HT-29 (cell line): Measurements from ENCODE around the gene GDPD2. TPM values are rescaled to one million over a fixed set of nuclear protein-coding genes. Genes with fewer than 3 reads are reported as not detected.

Experiments
- DNase-seq: peaks from one replicate; pipeline ENCODE4 v3.0.0-alpha.2; 2015; ENCODE audit warnings: low spot score
- small RNA-seq: library from RNA; depleted of rRNA; stranded (forward); fragments of <200 nt; gene quantifications from one replicate; pipeline ENCODE3, GENCODE V24; 2014
- total RNA-seq: library from RNA; depleted of rRNA; stranded (reverse); fragments of >200 nt; shearing (Covaris generic); gene quantifications from 2 replicates; pipeline ENCODE4 v1.2.3, GENCODE V29; 2014; rRNA removed

Gene GDPD2
- total RNA-seq, 1 experiment from 2014 or later, result not detected

- DNase-seq, result no peak
Measured at GRCh38 chrX:70470850-70471289, 47.8 kb downstream of the GDPD2 start.

DNA sequence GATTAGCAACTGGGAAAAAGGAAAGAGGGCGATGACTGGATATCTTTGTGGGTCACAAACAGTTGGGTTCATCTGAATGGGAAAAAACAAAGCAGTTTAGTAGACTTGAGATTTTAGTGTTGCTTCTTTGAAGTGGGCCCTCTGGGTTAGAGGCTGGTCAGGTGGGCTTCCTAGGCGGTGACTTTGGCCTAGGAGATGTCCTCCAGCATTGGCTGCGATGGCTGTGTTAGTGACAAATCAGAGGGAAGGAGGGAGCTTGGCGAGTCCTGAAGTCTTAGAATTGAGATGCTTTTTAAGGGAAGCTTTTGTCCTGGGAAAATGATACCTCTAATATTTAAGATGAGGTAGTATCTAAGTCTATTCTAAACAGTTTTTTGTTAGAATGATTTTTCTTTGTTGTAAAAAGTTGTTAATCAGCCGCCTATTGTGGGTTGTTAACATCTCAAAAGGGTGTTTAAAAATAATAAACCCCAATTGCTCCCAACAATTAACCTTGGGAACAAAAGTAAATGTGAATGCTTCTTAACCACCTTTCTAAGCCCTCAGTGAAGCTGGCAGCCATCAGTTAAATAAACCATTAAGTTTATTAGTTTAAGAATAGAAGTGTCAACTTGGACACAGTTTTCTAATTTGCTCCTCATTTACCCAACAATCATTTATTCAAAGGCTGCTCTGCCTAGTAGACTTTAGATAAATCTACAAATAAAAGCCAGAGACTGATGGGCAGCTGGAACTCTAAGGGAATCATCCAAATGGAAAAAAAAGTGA lies 53.2 kb downstream of the GDPD2 start:
- no peak for DNase-seq

DNA sequence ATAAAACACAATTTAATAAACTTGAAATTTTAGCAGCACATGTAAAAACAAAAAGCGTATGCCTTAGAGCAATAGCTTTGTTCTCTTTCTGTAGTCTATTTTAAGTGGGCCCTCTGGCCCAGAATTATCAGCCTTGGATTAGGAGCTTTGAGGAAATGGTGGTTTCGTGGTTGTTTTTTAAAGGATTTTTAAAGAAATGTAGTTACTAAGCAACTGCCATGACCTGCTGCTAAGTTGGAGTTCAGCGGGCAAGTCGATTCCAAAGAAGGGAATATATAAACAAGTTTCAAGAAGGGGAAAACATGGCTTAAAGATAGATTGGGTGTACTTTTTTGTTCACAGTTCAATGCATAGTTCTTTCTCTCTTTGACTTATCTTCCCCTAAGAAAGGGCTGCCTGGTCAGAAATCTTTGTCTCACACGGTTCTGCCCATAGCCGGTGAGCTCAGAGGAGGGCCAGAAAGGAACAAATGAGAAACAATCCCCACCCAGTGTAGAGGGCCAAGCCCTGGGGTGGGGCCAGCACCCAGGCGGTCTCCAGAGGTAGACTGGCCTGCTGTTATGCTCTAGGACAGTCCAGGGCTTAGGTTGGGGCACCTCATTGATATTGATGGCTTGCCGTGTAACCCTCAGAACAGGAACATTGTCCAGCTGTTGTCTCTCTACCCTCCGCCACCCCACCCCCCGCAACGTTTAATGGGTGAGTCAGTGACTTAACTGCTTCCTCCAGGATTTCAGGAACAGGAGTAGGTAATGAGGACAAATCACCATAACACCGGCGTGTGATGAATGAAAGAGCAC lies 54.0 kb downstream of the GDPD2 start:
- DNase-seq, result peak; percentile 89

DNA sequence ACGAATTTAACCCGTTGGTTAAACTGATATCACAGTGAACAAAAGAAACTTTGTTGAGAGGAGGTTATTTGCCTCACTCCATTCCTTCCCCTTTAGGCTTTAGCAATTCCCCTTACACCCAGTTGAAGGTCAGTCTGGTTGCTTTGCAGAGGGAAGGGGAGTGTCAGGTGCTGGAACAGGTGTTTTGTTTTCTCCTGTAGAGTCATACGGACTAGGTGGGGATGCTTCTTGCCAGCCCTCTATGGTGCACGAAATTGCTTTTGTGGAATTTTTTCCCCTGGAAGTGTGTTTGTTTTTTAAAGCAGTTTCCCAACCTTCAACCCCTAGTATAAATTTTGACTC lies 54.6 kb downstream of the GDPD2 start:
- no peak for DNase-seq

DNA sequence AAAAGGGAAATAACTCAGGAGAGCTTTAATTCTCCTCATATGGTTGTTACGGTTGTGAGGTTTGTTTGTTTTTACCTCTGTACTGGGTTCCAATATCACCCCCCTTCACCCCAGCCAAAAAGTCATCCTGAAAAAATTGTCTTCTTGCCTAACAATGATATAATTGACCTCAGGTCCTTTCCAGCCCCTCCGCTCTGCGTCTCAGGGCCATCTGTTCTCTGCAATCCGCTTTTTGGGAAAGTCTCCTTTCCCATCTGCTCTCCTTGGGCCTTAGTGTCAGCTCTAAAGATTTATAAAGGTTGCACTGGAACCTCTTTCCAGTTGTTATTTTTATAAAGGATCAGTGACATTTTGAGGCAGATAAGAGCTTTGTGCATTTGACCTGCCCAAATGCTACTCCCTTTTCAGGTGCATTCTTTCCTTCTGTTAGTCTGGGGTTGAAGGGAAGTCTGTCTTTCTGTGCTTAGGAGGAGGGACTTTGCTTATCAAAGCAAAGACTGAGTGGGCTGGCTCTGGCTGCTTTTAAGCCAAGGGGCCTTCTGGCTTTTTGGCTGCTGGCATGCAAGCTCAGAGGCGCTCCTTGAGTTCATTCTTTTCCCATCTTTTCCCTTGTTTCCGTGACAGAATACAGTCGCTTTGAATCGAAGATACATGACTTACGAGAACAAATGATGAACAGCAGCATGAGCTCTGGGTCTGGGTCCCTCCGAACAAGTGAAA lies 55.6 kb downstream of the GDPD2 start:
- DNase-seq, result peak; percentile 45

GRCh38 chrX:70479247-70479921 lies 56.3 kb downstream of the GDPD2 start:
- peak; percentile 51 for DNase-seq

DNA sequence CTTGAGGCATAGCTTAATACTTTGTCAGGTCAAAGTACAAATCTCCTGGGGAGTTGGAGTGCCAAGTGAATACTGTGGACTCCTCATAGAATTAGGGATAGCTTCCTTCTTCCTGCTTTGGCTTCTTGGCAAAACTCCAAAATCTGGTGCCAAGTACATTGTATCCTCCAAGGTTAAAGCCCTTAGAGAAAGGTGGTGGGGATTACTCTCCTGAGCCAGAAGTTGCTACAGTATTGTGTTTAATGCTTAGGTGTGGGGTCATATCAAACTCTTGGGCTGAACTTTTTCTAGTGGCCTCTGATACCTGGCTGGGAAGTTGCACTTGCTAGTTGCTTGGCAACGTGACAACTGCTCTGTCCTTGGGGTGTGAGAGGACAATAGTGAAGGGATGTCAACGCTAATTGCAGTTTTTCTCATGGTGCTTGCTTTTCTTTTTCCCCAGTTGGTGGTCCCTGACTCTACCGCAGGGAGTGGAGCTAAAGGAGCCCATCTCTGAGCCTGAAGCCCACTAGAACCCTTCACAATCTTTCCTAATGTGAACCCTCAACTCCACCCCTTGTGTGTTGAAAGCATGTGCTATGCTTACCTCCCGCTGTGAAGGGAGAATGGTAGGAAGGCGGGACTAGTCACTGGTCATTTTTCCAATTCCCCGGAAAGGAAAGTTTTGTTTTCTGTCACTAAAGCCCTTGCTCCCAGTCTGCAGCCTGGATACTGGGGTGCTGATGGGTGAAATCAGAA lies 57.0 kb downstream of the GDPD2 start:
- peak; percentile 81 for DNase-seq

- DNase-seq, result no peak
Measured at GRCh38 chrX:70480660-70481018, 57.5 kb downstream of the GDPD2 start.

DNA sequence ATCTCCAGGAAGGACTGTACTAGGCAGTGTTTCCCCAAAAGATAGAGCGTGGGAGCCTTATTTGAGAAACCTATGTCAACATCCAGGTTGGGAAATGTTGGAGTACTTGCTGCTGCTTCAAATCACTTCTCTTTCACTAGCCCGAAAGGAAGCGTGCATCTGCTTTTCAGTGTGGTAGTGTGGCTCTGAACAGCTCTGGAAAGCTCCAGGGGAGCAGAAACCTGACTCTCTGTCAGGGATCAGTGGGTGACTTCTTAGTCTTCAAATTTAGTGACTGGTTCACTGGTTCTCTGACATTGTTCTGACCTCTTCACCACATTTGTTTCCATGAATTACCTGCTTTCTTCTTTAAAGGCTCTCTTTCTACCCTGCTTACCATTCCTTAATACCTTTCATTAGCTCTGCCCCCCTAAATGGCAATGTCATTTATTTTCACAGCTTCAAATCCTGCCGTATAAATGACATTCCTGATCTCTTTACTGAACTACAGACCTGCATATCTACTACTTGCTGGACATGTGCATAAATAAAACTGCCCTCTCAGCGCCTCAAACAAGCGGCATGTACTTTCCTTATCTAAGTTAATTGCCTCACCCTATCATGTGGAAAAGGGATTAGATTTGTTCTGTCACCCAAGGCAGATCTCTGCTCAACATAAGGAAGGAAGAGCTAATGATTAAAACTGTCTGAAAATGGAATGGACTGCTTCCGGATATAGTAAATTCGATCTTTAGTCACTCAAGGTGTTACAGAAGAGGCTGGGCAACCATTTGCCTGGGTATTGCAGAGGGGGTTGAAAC lies 58.6 kb downstream of the GDPD2 start:
- no peak for DNase-seq

DNA sequence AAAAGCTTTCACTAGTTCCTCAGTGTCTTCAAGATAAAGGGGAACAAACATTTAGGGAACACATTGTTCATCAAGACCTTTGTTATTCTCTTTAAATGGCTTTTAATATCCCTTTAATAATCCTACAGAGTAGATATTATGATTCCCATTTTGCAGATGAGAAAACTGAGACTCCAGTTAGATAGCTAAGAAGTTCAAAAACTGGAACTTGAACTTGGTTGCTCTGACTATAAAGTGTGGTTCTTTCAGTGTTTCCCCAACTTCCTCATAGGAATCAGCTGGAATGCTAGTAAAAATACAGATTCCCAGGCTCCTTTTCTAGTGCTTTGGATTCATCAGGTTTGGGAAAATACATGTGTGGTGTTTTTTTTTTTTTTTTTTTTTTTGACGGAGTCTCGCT lies 59.2 kb downstream of the GDPD2 start:
- DNase-seq, result no peak

Small RNAs within 50 kb of the gene (small RNA-seq; reads per million reads assigned to genes)
- gene RNU4-81P (0.29 reads per million), gene RNY4P23 (0.79 reads per million, percentile 18 among the genes with 10 or more reads in this experiment)

Other genes with a start within 250 kb of the GDPD2 start
- not detected in 2 replicates for gene DGAT2L6, start 245.8 kb upstream of the GDPD2 start, total RNA-seq
- not detected in 2 replicates for gene AWAT1, start 188.7 kb upstream of the GDPD2 start, total RNA-seq
- not detected in 2 replicates for gene P2RY4, start 163.1 kb upstream of the GDPD2 start, total RNA-seq
- gene ARR3, start 155.0 kb upstream of the GDPD2 start, total RNA-seq, result not detected in 2 replicates
- not detected in 2 replicates for gene RAB41, start 141.1 kb upstream of the GDPD2 start, total RNA-seq
- gene PDZD11, start 133.4 kb upstream of the GDPD2 start, total RNA-seq, result 43.1 and 52.3 TPM in 2 replicates
- gene KIF4A, start 133.2 kb upstream of the GDPD2 start, total RNA-seq, result 20.1 and 21.7 TPM in 2 replicates
- 40.8 and 55.6 TPM in 2 replicates for gene DLG3, start 21.5 kb downstream of the GDPD2 start, total RNA-seq